OCI-LY1 (cell line): ENCODE data around the gene ADORA2A.

Experiments used
- H2AFZ ChIP-seq: fragments of 200-600 bp; sonication (generic), shearing (Covaris generic); 2 replicates; pipeline ENCODE4 v1.6.0; 2014; ENCODE audit warnings: antibody characterized with exemption, mild to moderate bottlenecking, low read length
- H3F3A ChIP-seq: fragments of 200-600 bp; sonication (generic), shearing (Covaris generic); 2 replicates; pipeline ENCODE4 v1.6.0; 2014; ENCODE audit warnings: mild to moderate bottlenecking, antibody characterized with exemption, low read length, moderate library complexity; ENCODE audit not compliant: insufficient read depth
- H3K27ac ChIP-seq: fragments of 200-600 bp; sonication (generic); 2 replicates; pipeline ENCODE4 v1.5.1; 2014; ENCODE audit warnings: low read length, mixed run types, mild to moderate bottlenecking, low read depth; ENCODE audit not compliant: poor library complexity, severe bottlenecking
- H3K27me3 ChIP-seq: fragments of 200-600 bp; sonication (generic); 2 replicates; pipeline ENCODE4 v1.6.0; 2014; ENCODE audit warnings: antibody characterized with exemption, mild to moderate bottlenecking, low read length, moderate library complexity; ENCODE audit not compliant: insufficient read depth
- H3K36me3 ChIP-seq: fragments of 200-600 bp; sonication (generic); 2 replicates; pipeline ENCODE4 v1.6.1; 2014; ENCODE audit warnings: mild to moderate bottlenecking, antibody characterized with exemption, low read length, moderate library complexity, mixed read lengths; ENCODE audit not compliant: insufficient read depth
- H3K4me1 ChIP-seq: fragments of 200-600 bp; sonication (generic); 2 replicates; pipeline ENCODE4 v1.5.1; 2014; ENCODE audit warnings: mild to moderate bottlenecking, low read length, moderate library complexity; ENCODE audit not compliant: insufficient read depth, severe bottlenecking
- H3K4me2 ChIP-seq: fragments of 200-600 bp; sonication (generic), shearing (Covaris generic); 2 replicates; pipeline ENCODE4 v1.6.1; 2014; ENCODE audit warnings: low read length
- H3K4me3 ChIP-seq: fragments of 200-600 bp; sonication (generic); 2 replicates; pipeline ENCODE4 v1.5.1; 2014; ENCODE audit warnings: low read length, low read depth, mild to moderate bottlenecking, mixed read lengths; ENCODE audit not compliant: poor library complexity, severe bottlenecking
- H3K79me2 ChIP-seq: fragments of 200-600 bp; shearing (Covaris generic); 2 replicates; pipeline ENCODE4 v1.6.1; 2016; ENCODE audit warnings: mixed run types, low read length, mixed read lengths; ENCODE audit not compliant: insufficient read depth
- H3K9ac ChIP-seq: fragments of 200-600 bp; sonication (generic), shearing (Covaris generic); 2 replicates; pipeline ENCODE4 v1.6.1; 2014; ENCODE audit warnings: mild to moderate bottlenecking, low read length, mixed read lengths
- H3K9me2 ChIP-seq: fragments of 200-600 bp; sonication (generic), shearing (Covaris generic); 2 replicates; pipeline ENCODE4 v1.6.1; 2014; ENCODE audit warnings: low read depth, mild to moderate bottlenecking, low read length, mixed read lengths
- H3K9me3 ChIP-seq: fragments of 200-600 bp; shearing (Covaris generic); 2 replicates; pipeline ENCODE4 v1.6.1; 2014; ENCODE audit warnings: low read length, mixed read lengths
- H4K20me1 ChIP-seq: fragments of 200-600 bp; sonication (generic), shearing (Covaris generic); 2 replicates; pipeline ENCODE4 v1.6.0; 2016; ENCODE audit warnings: mild to moderate bottlenecking, low read length; ENCODE audit not compliant: insufficient read depth
- EZH2 ChIP-seq: fragments of 200-600 bp; sonication (generic), shearing (Covaris generic); IDR thresholded peaks from 2 replicates; pipeline ENCODE4 v1.8.0; 2017; ENCODE audit warnings: borderline replicate concordance, mixed run types, mild to moderate bottlenecking, antibody characterized with exemption, low read length, moderate library complexity, mixed read lengths
- TF ChIP-seq, protein P1 (sequence below): fragments of 200-600 bp; sonication (generic), shearing (Covaris generic); IDR thresholded peaks from 2 replicates; pipeline ENCODE4 v1.5.1; 2017; ENCODE audit warnings: mild to moderate bottlenecking, antibody characterized with exemption, low read length, moderate library complexity, mixed read lengths

ADORA2A gene

DNA sequence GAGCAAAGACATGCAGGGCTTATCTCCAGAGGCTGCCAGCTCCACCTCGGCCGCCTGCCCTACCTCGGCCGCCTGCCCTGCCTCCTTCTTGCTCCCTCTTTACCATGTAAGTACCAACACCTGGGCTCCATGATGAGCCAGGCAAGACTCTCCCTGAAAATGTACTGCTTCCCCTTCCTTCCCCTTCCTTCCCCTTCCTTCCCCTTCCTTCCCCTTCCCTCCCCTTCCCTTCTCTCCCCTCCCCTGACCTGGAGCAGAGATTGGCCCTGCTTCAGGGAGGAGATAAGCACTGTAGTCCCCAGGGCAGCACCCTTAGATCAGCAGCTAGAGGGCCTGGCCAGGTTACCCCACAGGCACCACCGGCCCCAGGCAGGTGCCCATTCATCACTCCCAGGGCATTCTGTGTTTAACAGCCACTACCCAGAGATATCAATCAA is 25.4 kb upstream of the ADORA2A start:
- Histone ChIP-seq H3K79me2 (no peaks in the 10 kb centered on the region), H3K9me3 (no peaks in the 10 kb centered on the region), H3F3A (no peaks in the 10 kb centered on the region), H3K27ac (peak overlapping the region; percentile 90), H2AFZ (no peak overlapping the region), H3K36me3 (peaks cover 44% of the 10 kb centered on the region), H3K9ac (no peak overlapping the region; the same call in 1 of the 2 replicates), H3K9me2 (no peaks in the 10 kb centered on the region), H3K4me2 (no peak overlapping the region; the same call in 1 of the 2 replicates), H3K4me1 (peaks cover 60% of the 10 kb centered on the region), H3K27me3 (no peaks in the 10 kb centered on the region), H4K20me1 (no peaks in the 10 kb centered on the region), H3K4me3 (no peak overlapping the region)
- TF ChIP-seq EZH2: no peak
- TF ChIP-seq, protein P1, sequence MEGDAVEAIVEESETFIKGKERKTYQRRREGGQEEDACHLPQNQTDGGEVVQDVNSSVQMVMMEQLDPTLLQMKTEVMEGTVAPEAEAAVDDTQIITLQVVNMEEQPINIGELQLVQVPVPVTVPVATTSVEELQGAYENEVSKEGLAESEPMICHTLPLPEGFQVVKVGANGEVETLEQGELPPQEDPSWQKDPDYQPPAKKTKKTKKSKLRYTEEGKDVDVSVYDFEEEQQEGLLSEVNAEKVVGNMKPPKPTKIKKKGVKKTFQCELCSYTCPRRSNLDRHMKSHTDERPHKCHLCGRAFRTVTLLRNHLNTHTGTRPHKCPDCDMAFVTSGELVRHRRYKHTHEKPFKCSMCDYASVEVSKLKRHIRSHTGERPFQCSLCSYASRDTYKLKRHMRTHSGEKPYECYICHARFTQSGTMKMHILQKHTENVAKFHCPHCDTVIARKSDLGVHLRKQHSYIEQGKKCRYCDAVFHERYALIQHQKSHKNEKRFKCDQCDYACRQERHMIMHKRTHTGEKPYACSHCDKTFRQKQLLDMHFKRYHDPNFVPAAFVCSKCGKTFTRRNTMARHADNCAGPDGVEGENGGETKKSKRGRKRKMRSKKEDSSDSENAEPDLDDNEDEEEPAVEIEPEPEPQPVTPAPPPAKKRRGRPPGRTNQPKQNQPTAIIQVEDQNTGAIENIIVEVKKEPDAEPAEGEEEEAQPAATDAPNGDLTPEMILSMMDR: no peak

DNA sequence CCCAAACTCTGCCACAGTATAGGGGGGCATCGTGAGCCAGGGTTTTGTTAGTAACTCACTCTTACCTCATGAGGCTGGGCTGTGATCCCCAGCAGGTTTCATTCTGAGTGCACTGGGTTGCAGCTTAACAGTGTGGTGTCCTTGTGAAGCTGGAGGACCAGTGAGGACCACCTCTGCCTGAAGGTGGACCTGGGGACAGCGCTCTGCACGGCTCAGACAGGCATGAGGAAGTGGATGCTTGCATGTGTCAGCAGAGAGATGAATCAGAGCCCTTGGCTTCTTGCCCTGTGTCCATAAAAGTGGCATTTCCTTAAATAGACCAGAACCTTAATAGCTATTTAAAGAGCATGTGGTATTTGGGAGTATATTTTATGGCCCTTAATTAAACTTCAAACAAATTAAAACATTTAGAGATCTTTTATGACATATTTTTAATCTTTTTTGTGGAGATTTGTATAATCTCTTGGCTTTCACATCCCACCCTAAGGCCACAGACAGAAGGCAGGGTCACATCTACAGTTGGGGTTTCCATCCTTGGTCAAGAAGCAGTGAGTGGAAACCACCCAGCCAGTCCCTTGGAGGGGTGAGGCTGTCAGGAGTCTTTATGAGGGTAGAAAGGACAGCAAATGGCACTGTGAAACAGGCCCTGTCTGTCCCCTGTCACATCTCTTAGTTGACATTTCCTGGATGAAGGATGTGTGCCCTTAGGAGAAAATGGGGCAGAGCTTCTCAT is 24.8 kb upstream of the ADORA2A start:
- H3K4me2 ChIP-seq: no peak overlapping the region
- no peaks in the 10 kb centered on the region for H4K20me1 ChIP-seq
- H3K9me3 ChIP-seq: no peaks in the 10 kb centered on the region
- no peak overlapping the region for H2AFZ ChIP-seq
- H3K36me3 ChIP-seq: peaks cover 40% of the 10 kb centered on the region
- H3K4me1 ChIP-seq: peaks cover 53% of the 10 kb centered on the region
- no peaks in the 10 kb centered on the region for H3K9me2 ChIP-seq
- H3K4me3 ChIP-seq: no peak overlapping the region
- H3F3A ChIP-seq: no peaks in the 10 kb centered on the region
- H3K79me2 ChIP-seq: no peaks in the 10 kb centered on the region
- TF ChIP-seq, protein P1: no peak
- no peak for TF ChIP-seq EZH2
- no peak overlapping the region for H3K9ac ChIP-seq
- H3K27me3 ChIP-seq: no peaks in the 10 kb centered on the region
- peak overlapping the region; percentile 90 for H3K27ac ChIP-seq

DNA sequence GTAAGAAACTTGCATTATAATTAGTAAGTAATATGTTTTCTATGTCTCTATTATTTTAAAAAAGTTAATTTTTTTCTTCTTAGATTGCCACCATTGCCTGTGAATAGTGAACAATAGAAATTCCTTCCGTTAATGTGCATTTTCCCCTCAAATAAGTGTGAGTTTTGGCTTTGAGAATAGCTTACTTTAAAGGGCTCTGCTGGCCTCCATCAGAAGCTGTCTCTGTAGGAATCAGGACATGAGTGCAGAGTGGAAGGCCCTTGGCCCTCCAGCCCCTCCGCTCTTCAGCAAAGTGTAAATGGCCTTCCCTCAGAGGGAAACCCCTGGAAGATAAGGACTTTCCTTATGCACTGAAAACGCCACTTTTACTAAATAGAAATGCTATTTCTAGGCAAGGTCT is 24.1 kb upstream of the ADORA2A start:
- H2AFZ ChIP-seq: no peak overlapping the region
- no peak overlapping the region for H3K9ac ChIP-seq
- H3K9me2 ChIP-seq: no peaks in the 10 kb centered on the region
- no peaks in the 10 kb centered on the region for H3K27me3 ChIP-seq
- TF ChIP-seq EZH2: no peak
- TF ChIP-seq, protein P1: no peak
- no peaks in the 10 kb centered on the region for H3K9me3 ChIP-seq
- H4K20me1 ChIP-seq: no peaks in the 10 kb centered on the region
- H3K36me3 ChIP-seq: peaks cover 37% of the 10 kb centered on the region
- H3K27ac ChIP-seq: no peak overlapping the region
- no peaks in the 10 kb centered on the region for H3K79me2 ChIP-seq
- H3K4me2 ChIP-seq: no peak overlapping the region
- no peaks in the 10 kb centered on the region for H3F3A ChIP-seq
- peaks cover 46% of the 10 kb centered on the region for H3K4me1 ChIP-seq
- no peak overlapping the region for H3K4me3 ChIP-seq
